HL-60 (cell line): ENCODE data around the gene SYCE1L.

Experiments used
- DNase-seq, 2 experiments: peaks; one replicate each; pipeline ENCODE4 v3.0.0-alpha.2; 2010 to 2020; ENCODE audit warnings: low read depth in 1 of 2, low spot score in 1 of 2
- H3K27ac ChIP-seq: fragments of 250-450 bp; sonication (Bioruptor Pico); replicated peaks from 2 replicates; pipeline ENCODE4 v1.5.1; 2020; ENCODE audit warnings: mild to moderate bottlenecking, moderate library complexity
- H3K27me3 ChIP-seq: fragments of 250-450 bp; sonication (Bioruptor Pico); 2 replicates; pipeline ENCODE4 v1.5.1; 2021; ENCODE audit warnings: mild to moderate bottlenecking, moderate library complexity; ENCODE audit not compliant: insufficient read depth, poor library complexity, severe bottlenecking
- H3K4me3 ChIP-seq: replicated peaks from 2 replicates; pipeline ENCODE4 v1.5.1; 2011; ENCODE audit warnings: mild to moderate bottlenecking, control low read depth, low read length; ENCODE audit not compliant: insufficient read depth
- CTCF ChIP-seq: IDR thresholded peaks from one replicate; pipeline ENCODE4 v1.5.1; 2011; ENCODE audit warnings: low read length, control low read depth, inconsistent platforms; ENCODE audit not compliant: insufficient read depth
- GABPA ChIP-seq: IDR thresholded peaks from 2 replicates; pipeline ENCODE4 v1.6.1; 2012; ENCODE audit warnings: low read depth
- POLR2AphosphoS5 ChIP-seq: IDR thresholded peaks from 2 replicates; pipeline ENCODE4 v1.6.1; 2012; ENCODE audit warnings: low read depth
- REST ChIP-seq: IDR thresholded peaks from 2 replicates; pipeline ENCODE4 v1.6.1; 2012; ENCODE audit warnings: low read depth; ENCODE audit not compliant: insufficient replicate concordance
- SPI1 ChIP-seq: IDR thresholded peaks from 2 replicates; pipeline ENCODE4 v1.6.1; 2012; ENCODE audit warnings: low read depth, mild to moderate bottlenecking, borderline replicate concordance

The SYCE1L gene

GRCh38 chr16:77169650-77170236 is 29.5 kb upstream of the SYCE1L start:
- Histone ChIP-seq H3K27me3 (peaks cover 2% of the 10 kb centered on the region), H3K4me3 (no peak overlapping the region), H3K27ac (no peak overlapping the region)
- TF ChIP-seq POLR2AphosphoS5 (no peak), CTCF (peak; percentile 58), REST (no peak), SPI1 (no peak), GABPA (no peak)
- DNase-seq, result peak; percentile 24 to 59

GRCh38 chr16:77170805-77171204 is 28.4 kb upstream of the SYCE1L start:
- TF ChIP-seq GABPA, result no peak
- TF ChIP-seq CTCF, result no peak
- TF ChIP-seq SPI1, result no peak
- TF ChIP-seq REST, result no peak
- no peak for TF ChIP-seq POLR2AphosphoS5
- H3K4me3 ChIP-seq, result no peak overlapping the region
- DNase-seq, result no peak
- H3K27ac ChIP-seq, result no peak overlapping the region
- peaks cover 2% of the 10 kb centered on the region for H3K27me3 ChIP-seq

- DNase-seq, result peak; percentile 21 to 38
- H3K27ac ChIP-seq, result no peak overlapping the region
Measured at GRCh38 chr16:77171745-77172635, 27.2 kb upstream of the SYCE1L start.

More at GRCh38 chr16:77171745-77172635, 27.2 kb upstream of the SYCE1L start:
- H3K4me3 ChIP-seq, result no peak overlapping the region
- peaks cover 2% of the 10 kb centered on the region for H3K27me3 ChIP-seq
- TF ChIP-seq CTCF (peak; percentile 22), POLR2AphosphoS5 (no peak)
